HepG2 (cell line): Measurements from ENCODE around the gene NFKBIL1. TPM values are rescaled to one million over a fixed set of nuclear protein-coding genes. Genes with fewer than 3 reads are reported as not detected.

Experiments
- ADNP ChIP-seq: sonication (generic); formaldehyde crosslinking; IDR thresholded peaks from 2 replicates; pipeline ENCODE4 v1.4.0; 2020; ENCODE audit warnings: missing genetic modification reagents
- DMTF1 ChIP-seq: sonication (generic); formaldehyde crosslinking; IDR thresholded peaks from 2 replicates; pipeline ENCODE4 v1.4.0; 2020; ENCODE audit warnings: mild to moderate bottlenecking, missing genetic modification reagents
- MIER2 ChIP-seq: IDR thresholded peaks from 2 replicates; pipeline ENCODE4 v1.6.1; 2016; ENCODE audit warnings: missing biosample characterization, missing genetic modification reagents
- MTERF4 ChIP-seq: sonication (generic); formaldehyde crosslinking; IDR thresholded peaks from 2 replicates; pipeline ENCODE4 v1.8.0; 2023; ENCODE audit warnings: mild to moderate bottlenecking, missing genetic modification reagents
- PAXIP1 ChIP-seq: sonication (generic); formaldehyde crosslinking; conservative IDR thresholded peaks from 2 replicates; pipeline ENCODE4 v1.4.0; 2020; ENCODE audit warnings: mild to moderate bottlenecking, missing genetic modification reagents, moderate library complexity
- STAT6 ChIP-seq: sonication (generic); formaldehyde crosslinking; IDR thresholded peaks from 2 replicates; pipeline ENCODE4 v1.4.0; 2020; ENCODE audit warnings: missing genetic modification reagents, mild to moderate bottlenecking, borderline replicate concordance
- TBX2 ChIP-seq: sonication (generic); formaldehyde crosslinking; IDR thresholded peaks from 2 replicates; pipeline ENCODE4 v1.5.0; 2020; ENCODE audit warnings: missing genetic modification reagents, mild to moderate bottlenecking, borderline replicate concordance
- ZBTB43 ChIP-seq: sonication (generic); formaldehyde crosslinking; conservative IDR thresholded peaks from 2 replicates; pipeline ENCODE4 v1.4.0; 2020; ENCODE audit warnings: missing genetic modification reagents
- ZNF331 ChIP-seq: sonication (generic); formaldehyde crosslinking; IDR thresholded peaks from 2 replicates; pipeline ENCODE4 v1.4.0; 2020; ENCODE audit warnings: missing genetic modification reagents
- ZNF354B ChIP-seq: sonication (generic); formaldehyde crosslinking; IDR thresholded peaks from 2 replicates; pipeline ENCODE4 v1.8.0; 2022; ENCODE audit warnings: mild to moderate bottlenecking, missing genetic modification reagents
- ZNF552 ChIP-seq: sonication (generic); formaldehyde crosslinking; IDR thresholded peaks from 2 replicates; pipeline ENCODE4 v1.9.0; 2022; ENCODE audit warnings: missing genetic modification reagents, mild to moderate bottlenecking, borderline replicate concordance
- ZNF687 ChIP-seq: sonication (generic); formaldehyde crosslinking; IDR thresholded peaks from 2 replicates; pipeline ENCODE4 v1.5.1; 2020; ENCODE audit warnings: mild to moderate bottlenecking, missing genetic modification reagents, moderate library complexity
- polyA plus RNA-seq, 8 experiments: library from polyadenylated mRNA; depleted of rRNA in 3 of 8; stranded (reverse) in 7 of 8; unstranded in 1 of 8; fragments of >200 nt; fragmentation: Illumina TruSeq in 4 of 8; extraction: Trizol in 4 of 8; gene quantifications; 2 replicates each; pipeline versions ENCODE4 v1.2.1 to v1.2.3, GENCODE V29; 2011 to 2016; ENCODE audit warnings: low read depth in 4 of 8, missing spikeins in 1 of 8, mixed read lengths in 1 of 8; ENCODE audit not compliant: insufficient read depth in 1 of 8
- total RNA-seq, 5 experiments: library from RNA; depleted of rRNA; stranded (reverse); fragments of >200 nt; fragmentation: Illumina TruSeq; extraction: Trizol; gene quantifications; 2 replicates each; pipeline ENCODE4 v1.2.3, GENCODE V29; 2016; ENCODE audit warnings: low read depth in 1 of 5

The NFKBIL1 gene
- total and polyA plus RNA-seq, 2 of the 13 experiments (the other 11 are each of a cell fraction or from before 2014, with no cell fraction given): 9.7 to 19.5 TPM

- TF ChIP-seq PAXIP1 (CRISPR knock-in tag) (0 out of 2 replicates have a peak, but pooled peaks have one; percentile 9), ZNF552 (no peak; the same call in 1 of the 2 replicates), STAT6 (CRISPR knock-in tag) (peak; percentile 31; the same call in 1 of the 2 replicates), ZBTB43 (no peak), TBX2 (peak; percentile 68), ZNF331 (CRISPR knock-in tag) (peak; percentile 86; the same call in 1 of the 2 replicates), ZNF687 (CRISPR knock-in tag) (peak; percentile 92), MTERF4 (CRISPR knock-in tag) (0 out of 2 replicates have a peak, but pooled peaks have one; percentile 84), ZNF354B (CRISPR knock-in tag) (no peak), DMTF1 (CRISPR knock-in tag) (no peak), ADNP (no peak), MIER2 (CRISPR knock-in tag) (no peak)
Measured at GRCh38 chr6:31580807-31581433, 33.5 kb downstream of the NFKBIL1 start (continued).
